PC-9 (cell line): ENCODE results near the gene PPAT. TPM values are rescaled to one million over a fixed set of nuclear protein-coding genes. Genes with fewer than 3 reads are reported as not detected.

Experiments used
- Bru-seq: library from RNA; stranded (reverse); fragments of 400-500 nt; gene quantifications from one replicate; lab custom pipeline; 2021; lab: Mats Ljungman, UMichigan
- BruChase-seq, 2 experiments: library from RNA; stranded (reverse); fragments of 400-500 nt; gene quantifications; one replicate each; lab custom pipeline; 2021; lab: Mats Ljungman, UMichigan
- BruUV-seq: library from RNA; stranded (reverse); fragments of 400-500 nt; replicated peaks from 2 replicates; lab custom pipeline; 2021; lab: Mats Ljungman, UMichigan
- CTCF ChIA-PET: fragments of 300-600 bp; sonication (Branson Sonifier 250); formaldehyde crosslinking; loops from one replicate; lab custom pipeline; 2022; ENCODE audit warnings: antibody characterized with exemption; lab: Charles Lee
- POLR2A ChIA-PET: fragments of 300-600 bp; sonication (Branson Sonifier 250); formaldehyde crosslinking; loops from one replicate; lab custom pipeline; 2022; ENCODE audit warnings: antibody characterized with exemption; ENCODE audit not compliant: unreplicated experiment; lab: Charles Lee
- DNase-seq, 2 experiments: peaks; one replicate each; pipeline versions ENCODE4 v3.0.0 to v3.0.0-alpha.2; 2015 to 2022; ENCODE audit warnings: mixed read lengths in 1 of 2
- H2AFZ ChIP-seq: fragments of 200-600 bp; sonication (generic); 2 replicates; pipeline ENCODE4 v1.8.1; 2017; ENCODE audit warnings: antibody characterized with exemption
- H3F3A ChIP-seq: fragments of 200-600 bp; sonication (generic); 2 replicates; pipeline ENCODE4 v1.8.1; 2017; ENCODE audit warnings: antibody characterized with exemption, mild to moderate bottlenecking, low read depth; ENCODE audit not compliant: insufficient read depth
- H3K27ac ChIP-seq: fragments of 200-600 bp; sonication (generic); 2 replicates; pipeline ENCODE4 v1.6.1; 2016; ENCODE audit warnings: mixed run types
- H3K27me3 ChIP-seq: fragments of 200-600 bp; sonication (generic); 2 replicates; pipeline ENCODE4 v1.6.1; 2016; ENCODE audit warnings: low read depth, mixed run types; ENCODE audit not compliant: insufficient read depth
- H3K36me3 ChIP-seq: fragments of 200-600 bp; sonication (generic); 2 replicates; pipeline ENCODE4 v1.6.1; 2016; ENCODE audit warnings: low read depth, mixed run types
- H3K4me1 ChIP-seq: fragments of 200-600 bp; sonication (generic); replicated peaks from 2 replicates; pipeline ENCODE4 v1.6.1; 2016; ENCODE audit warnings: mixed run types; ENCODE audit not compliant: insufficient read depth
- H3K4me2 ChIP-seq: fragments of 200-600 bp; sonication (generic); 2 replicates; pipeline ENCODE4 v1.6.1; 2017; ENCODE audit warnings: mixed run types
- H3K4me3 ChIP-seq: fragments of 200-600 bp; sonication (generic); 2 replicates; pipeline ENCODE4 v1.6.1; 2016; ENCODE audit warnings: mixed run types
- H3K79me2 ChIP-seq: fragments of 200-600 bp; sonication (generic); 2 replicates; pipeline ENCODE4 v1.6.1; 2017; ENCODE audit warnings: low read depth, mixed run types
- H3K9me2 ChIP-seq: fragments of 200-600 bp; sonication (generic); 2 replicates; pipeline ENCODE4 v1.8.1; 2017; ENCODE audit warnings: mild to moderate bottlenecking; ENCODE audit not compliant: insufficient read depth
- H3K9me3 ChIP-seq: fragments of 200-600 bp; sonication (generic); 2 replicates; pipeline ENCODE4 v1.8.1; 2016; ENCODE audit warnings: low read depth; ENCODE audit not compliant: insufficient read depth
- H4K20me1 ChIP-seq: fragments of 200-600 bp; sonication (generic); 2 replicates; pipeline ENCODE4 v1.8.1; 2017; ENCODE audit not compliant: insufficient read depth
- CTCF ChIP-seq: fragments of 200-600 bp; sonication (generic); conservative IDR thresholded peaks from 2 replicates; pipeline ENCODE4 v1.6.1; 2017; ENCODE audit warnings: mixed run types, antibody characterized with exemption, mild to moderate bottlenecking, moderate library complexity
- EZH2 ChIP-seq: fragments of 200-600 bp; sonication (generic); IDR thresholded peaks from 2 replicates; pipeline ENCODE4 v1.8.0; 2017; ENCODE audit warnings: antibody characterized with exemption, low read depth
- intact Hi-C: fragments of 100-400 bp; cut with micrococcal nuclease; formaldehyde crosslinking; loops from one replicate; pipeline ENCODE4 v1.10.0; 2022; ENCODE audit not compliant: unreplicated experiment
- long read RNA-seq: library from polyadenylated mRNA; stranded (forward); transcript quantifications from one replicate; pipeline ENCODE4 v2.0.0, GENCODE V29; 2022
- total RNA-seq: library from RNA; stranded (reverse); gene quantifications from 2 replicates; pipeline ENCODE4 v1.2.3, GENCODE V29; 2021

Gene PPAT
- total RNA-seq (21.3 and 22.5 TPM in 2 replicates), Bru-seq, nascent RNA (percentile 82 among the genes with signal in this experiment), BruChase-seq, experiment 1, labeled RNA remaining after a 2-hour chase (percentile 73 among the genes with signal in this experiment), BruChase-seq, experiment 2, labeled RNA remaining after a 6-hour chase (percentile 81 among the genes with signal in this experiment)
- long read RNA-seq, full-length matches to known transcripts = 33 of 41 reads
- long read RNA-seq, partial matches to known transcripts = 0 of 41 reads
- long read RNA-seq, other reads (novel, unspliced or antisense) = 8 of 41 reads

- H3K27me3 ChIP-seq = no peaks in the 10 kb centered on the region
- no TSS peak for BruUV-seq
- H3K27ac ChIP-seq = peak within 1 kb of the TSS; percentile 82
- DNase-seq = peak; percentile 91 to 96
- peaks cover 15% of the 10 kb centered on the region for H3F3A ChIP-seq
- ChIA-PET POLR2A (interaction anchor here (0.5 to 1.5 kb wide), 6 partner anchors 10 to 206 kb away, joined by 3 to 13 read pairs (median 10); partner anchors contain the start of gene AASDH), CTCF (no interaction called here)
- no peaks in the 10 kb centered on the region for H3K9me2 ChIP-seq
- peak within 1 kb of the TSS; percentile 97 for H3K4me2 ChIP-seq
- peaks cover 18% of the 10 kb centered on the region; the same call in 1 of the 2 replicates for H3K4me1 ChIP-seq
- TF ChIP-seq EZH2 (no peak), CTCF (peak; percentile 30; the same call in 1 of the 2 replicates)
- H2AFZ ChIP-seq = peak within 1 kb of the TSS; percentile 86
- intact Hi-C loops = loop anchor here (2.0 kb wide), 1 partner anchor 25 kb away; no protein-coding TSS in a partner anchor
- peaks cover 8% of the 10 kb centered on the region for H4K20me1 ChIP-seq
- H3K36me3 ChIP-seq = no peaks in the 10 kb centered on the region
- H3K79me2 ChIP-seq = peaks cover 87% of the 10 kb centered on the region
- peak within 1 kb of the TSS; percentile 98 for H3K4me3 ChIP-seq
- no peaks in the 10 kb centered on the region for H3K9me3 ChIP-seq
Measured at GRCh38 chr4:56435140-56435926, at the start of gene PPAT. TSS of gene PPAT (minus strand) at chr4:56435615. CDS start at chr4:56435477, 138 bp downstream.

DNA sequence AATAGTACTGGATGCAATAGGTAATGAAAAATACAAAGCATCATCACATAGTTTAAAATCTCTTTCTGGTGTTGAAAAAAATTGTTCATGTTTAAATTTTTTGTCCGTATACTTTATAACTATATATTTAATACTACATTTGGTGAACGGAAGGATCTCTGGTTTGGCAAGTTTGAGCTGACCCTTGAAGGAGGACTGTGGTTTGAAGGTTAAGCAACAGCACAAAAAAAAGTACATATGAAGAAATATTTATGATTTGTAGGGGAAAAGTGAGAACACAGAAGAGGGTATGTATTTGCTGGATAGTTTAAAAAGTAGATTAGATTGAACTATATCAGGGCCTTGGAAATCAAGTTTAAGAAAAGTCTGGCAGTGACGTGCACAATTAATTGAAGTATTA is 45.3 kb upstream of the PPAT start:
- ChIA-PET POLR2A (interaction anchor here (0.6 kb wide), 1 partner anchor 13 kb away, joined by 7 read pairs; no protein-coding TSS in a partner anchor), CTCF (no interaction called here)
- Histone ChIP-seq H3K36me3 (0 out of 2 replicates have a peak, but pooled peaks cover 1% of the 10 kb centered on the region), H3K27ac (no peak overlapping the region), H3K9me2 (no peaks in the 10 kb centered on the region), H4K20me1 (no peaks in the 10 kb centered on the region), H2AFZ (no peak overlapping the region), H3K27me3 (no peaks in the 10 kb centered on the region), H3K9me3 (no peaks in the 10 kb centered on the region), H3K4me2 (no peak overlapping the region), H3K4me3 (no peak overlapping the region), H3F3A (no peaks in the 10 kb centered on the region; the same call in 1 of the 2 replicates), H3K79me2 (no peaks in the 10 kb centered on the region), H3K4me1 (no peaks in the 10 kb centered on the region)
- DNase-seq = no peak
- no TSS peak for BruUV-seq
- no peak for TF ChIP-seq CTCF
- no peak for TF ChIP-seq EZH2
- intact Hi-C loops = no loop called here

- TF ChIP-seq CTCF = no peak
- no peak for TF ChIP-seq EZH2
- intact Hi-C loops = no loop called here
- no peaks in the 10 kb centered on the region for H4K20me1 ChIP-seq
- no peaks in the 10 kb centered on the region for H3K9me3 ChIP-seq
- no peaks in the 10 kb centered on the region for H3K27me3 ChIP-seq
- ChIA-PET CTCF (no interaction called here), POLR2A (interaction anchor here (0.5 kb wide), 1 partner anchor 72 kb away, joined by 7 read pairs; no protein-coding TSS in a partner anchor)
- no peak for DNase-seq
- H3K4me1 ChIP-seq = no peaks in the 10 kb centered on the region
- peaks cover 20% of the 10 kb centered on the region; the same call in 1 of the 2 replicates for H3K36me3 ChIP-seq
- no peak overlapping the region for H3K4me2 ChIP-seq
- H3K27ac ChIP-seq = no peak overlapping the region
- H3K4me3 ChIP-seq = no peak overlapping the region
- no peaks in the 10 kb centered on the region for H3K79me2 ChIP-seq
- no peaks in the 10 kb centered on the region for H3F3A ChIP-seq
- H3K9me2 ChIP-seq = no peaks in the 10 kb centered on the region
- BruUV-seq = no TSS peak
- no peak overlapping the region for H2AFZ ChIP-seq
Measured at GRCh38 chr4:56477192-56477702, 41.8 kb upstream of the PPAT start.
